Spleen (tissue), 11 donors: Measurements from ENCODE around the gene ARHGEF1. TPM values are rescaled to one million over a fixed set of nuclear protein-coding genes. Genes with fewer than 3 reads are reported as not detected.

Experiments
- DNase-seq: peaks from one replicate; pipeline ENCODE4 v3.0.0-alpha.2; 2020
- H3K27ac ChIP-seq, 8 donors: fragments of 200-600 bp; sonication (generic) in 7 of 8; 1 replicate in 4 of 8; 2 replicates in 4 of 8; pipeline versions ENCODE4 v1.5.0 to v1.8.0; 2016 to 2021; ENCODE audit warnings: inconsistent platforms in 4 of 8, mild to moderate bottlenecking in 4 of 8, moderate library complexity in 1 of 8
- H3K27me3 ChIP-seq, 7 donors: fragments of 200-600 bp; sonication (generic) in 6 of 7; replicated peaks in 1 of 7; 1 replicate in 4 of 7; 2 replicates in 3 of 7; pipeline versions ENCODE4 v1.5.0 to v1.8.0; 2016 to 2021; ENCODE audit warnings: inconsistent platforms in 3 of 7, mild to moderate bottlenecking in 1 of 7
- H3K36me3 ChIP-seq, 6 donors: fragments of 200-600 bp; sonication (generic) in 5 of 6; 1 replicate in 4 of 6; 2 replicates in 2 of 6; pipeline versions ENCODE4 v1.5.0 to v1.8.0; 2016 to 2021; ENCODE audit warnings: inconsistent platforms in 2 of 6
- H3K4me1 ChIP-seq, 6 donors: fragments of 200-600 bp; sonication (generic) in 5 of 6; 1 replicate in 3 of 6; 2 replicates in 3 of 6; pipeline versions ENCODE4 v1.5.0 to v1.8.0; 2016 to 2021; ENCODE audit warnings: inconsistent platforms in 3 of 6
- H3K4me3 ChIP-seq, 8 donors: fragments of 200-600 bp; sonication (generic) in 7 of 8; 1 replicate in 4 of 8; 2 replicates in 4 of 8; pipeline versions ENCODE4 v1.5.0 to v1.8.0; 2016 to 2021; ENCODE audit warnings: inconsistent platforms in 4 of 8, mild to moderate bottlenecking in 4 of 8, moderate library complexity in 2 of 8
- H3K9me3 ChIP-seq, 8 donors: fragments of 200-600 bp; sonication (generic) in 7 of 8; 1 replicate in 4 of 8; 2 replicates in 4 of 8; pipeline versions ENCODE4 v1.5.0 to v1.8.0; 2016 to 2021; ENCODE audit warnings: inconsistent platforms in 4 of 8
- POLR2A ChIP-seq, 3 donors: fragments of 450-650 bp; IDR thresholded peaks; one replicate each; pipeline ENCODE4 v1.5.1; 2017; ENCODE audit warnings: antibody characterized with exemption in 3 of 3, mild to moderate bottlenecking in 1 of 3
- POLR2AphosphoS5 ChIP-seq, 3 donors: sonication (generic); formaldehyde crosslinking; IDR thresholded peaks; one replicate each; pipeline ENCODE4 v1.5.1; 2017; ENCODE audit warnings: antibody characterized with exemption in 3 of 3
- WGBS, 5 donors: extraction: QIAGEN DNeasy Blood & Tissue Kit in 3 of 5; methylation state at CpG; one replicate each; pipeline versions ENCODE4 v1.1.5 to v1.1.7; 2013 to 2018; 5-methylcytosine and 5-hydroxymethylcytosine counted together
- intact Hi-C: fragments of 100-400 bp; cut with DNase I; formaldehyde crosslinking; loops from one replicate; pipeline ENCODE4 v1.15.0; 2023; ENCODE audit warnings: low total_unique reads
- polyA plus RNA-seq, 3 donors: library from polyadenylated mRNA; stranded (reverse); fragments of 200-250 nt; gene quantifications; one replicate each; pipeline ENCODE4 v1.2.1, GENCODE V29; 2013
- total RNA-seq, 7 donors: library from RNA; depleted of rRNA in 3 of 7; stranded (reverse); fragments of >200 nt in 3 of 7; fragmentation: NEBNext Ultra II Directional in 4 of 7; extraction: Animal tissue kit (Norgen Biotek cat#: 25700) in 4 of 7; gene quantifications; one replicate each; pipeline versions ENCODE4 v1.1.0 to v1.2.1, GENCODE V29; 2016 to 2021
- TF ChIP-seq, protein P1 (sequence below), 11 experiments: fragments of 200-600 bp in 7 of 11; fragments of 450-650 bp in 4 of 11; sonication (generic) in 4 of 11; IDR thresholded peaks in 8 of 11; conservative IDR thresholded peaks in 3 of 11; 1 replicate in 7 of 11; 2 replicates in 4 of 11; pipeline versions ENCODE4 v1.4.0 to v1.8.0; 2016 to 2021; ENCODE audit warnings: antibody characterized with exemption in 11 of 11, inconsistent platforms in 4 of 11, mild to moderate bottlenecking in 1 of 11
- donor health status: healthy with polysubstance abuse.
- donor health status: DM: no; HTN: no; CAD: no; lungs with moderate emphysema.
- donor health status: DM: no; HTN: no; CAD: no.
- donor health status: Bipolar disorder and iron deficiency.
- donor health status: healthy.
- donor health status: DM: no; HTN: no; CAD: no.
- donor health status: DM: yes; HTN: yes; CAD: no.

ARHGEF1 gene
- total and polyA plus RNA-seq, 10 donors = 238 to 543 (median 383) TPM

DNA sequence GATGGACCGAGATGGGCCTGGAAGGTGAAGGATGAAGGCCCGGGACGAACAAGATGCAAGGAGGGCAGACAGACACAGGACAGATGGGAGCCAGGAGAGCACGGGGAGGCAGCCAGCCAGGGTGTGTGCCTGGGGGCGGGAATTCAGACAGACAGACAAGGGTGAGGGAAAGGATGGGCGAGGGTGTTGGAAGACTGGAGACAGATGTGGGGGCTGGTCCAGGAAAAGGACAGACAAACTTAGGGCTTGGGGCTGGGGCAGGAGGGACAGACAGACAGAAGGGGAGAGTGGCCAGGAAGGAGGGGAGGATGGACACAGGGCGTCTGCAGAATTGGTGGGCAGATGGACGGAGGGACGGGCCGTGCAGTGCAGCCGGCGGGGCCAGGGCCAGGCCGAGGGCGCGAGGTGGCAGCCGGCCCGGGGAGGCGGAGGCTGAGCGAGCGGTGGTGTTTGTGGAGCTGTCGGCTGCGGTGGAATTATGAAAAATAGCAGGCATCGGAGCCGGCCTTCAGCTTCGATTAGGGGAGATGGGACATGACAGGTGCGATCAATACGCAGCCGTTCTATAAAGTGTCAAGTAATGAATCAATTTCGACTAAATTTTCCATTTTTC, 49.8 kb downstream of the ARHGEF1 start:
- intact Hi-C loops = no loop called here
- peaks cover 0 to 93% (median 34%) of the 10 kb centered on the region in 7 donors for H3K27me3 ChIP-seq
- no peak for DNase-seq

DNA sequence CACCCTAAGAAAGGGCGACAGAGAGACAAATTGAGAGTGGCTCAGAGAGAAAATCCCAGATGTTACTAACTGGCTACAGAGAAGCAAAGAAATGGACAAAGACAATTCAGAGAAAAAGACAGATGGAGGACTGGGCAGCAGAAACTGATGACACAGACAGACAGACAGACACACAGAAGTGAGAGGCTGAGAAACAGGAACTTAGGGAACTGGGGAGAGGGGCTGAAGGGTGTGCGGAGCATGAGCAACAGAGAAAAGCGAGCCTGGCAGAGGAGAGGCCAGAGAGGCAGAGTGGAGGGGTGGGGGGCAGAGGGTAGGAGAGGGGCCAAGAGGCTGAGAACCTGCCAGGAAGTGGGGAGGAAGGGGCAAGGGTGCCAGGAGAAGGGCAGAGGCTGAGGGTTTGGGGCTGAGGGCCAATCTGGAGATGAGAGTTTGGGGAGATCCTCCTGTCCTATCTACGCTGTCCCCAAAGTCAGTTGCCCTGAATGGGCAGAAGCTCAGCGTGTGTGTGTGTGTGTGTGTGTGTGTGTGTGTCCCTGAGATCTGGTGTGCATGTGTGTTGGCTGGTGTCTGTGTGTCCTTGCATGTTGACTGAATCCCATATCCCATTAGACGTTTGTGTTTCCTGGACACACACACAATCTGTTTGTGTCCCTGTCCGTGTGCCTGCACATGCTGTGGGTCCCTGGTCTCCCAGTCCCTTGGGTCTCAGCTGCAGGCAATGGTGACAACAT, 50.9 kb downstream of the ARHGEF1 start:
- TF ChIP-seq POLR2AphosphoS5 (IDR thresholded peaks at IDR 0.05) (no peak), POLR2A (IDR thresholded peaks at IDR 0.05) (no peak)
- TF ChIP-seq, protein P1, sequence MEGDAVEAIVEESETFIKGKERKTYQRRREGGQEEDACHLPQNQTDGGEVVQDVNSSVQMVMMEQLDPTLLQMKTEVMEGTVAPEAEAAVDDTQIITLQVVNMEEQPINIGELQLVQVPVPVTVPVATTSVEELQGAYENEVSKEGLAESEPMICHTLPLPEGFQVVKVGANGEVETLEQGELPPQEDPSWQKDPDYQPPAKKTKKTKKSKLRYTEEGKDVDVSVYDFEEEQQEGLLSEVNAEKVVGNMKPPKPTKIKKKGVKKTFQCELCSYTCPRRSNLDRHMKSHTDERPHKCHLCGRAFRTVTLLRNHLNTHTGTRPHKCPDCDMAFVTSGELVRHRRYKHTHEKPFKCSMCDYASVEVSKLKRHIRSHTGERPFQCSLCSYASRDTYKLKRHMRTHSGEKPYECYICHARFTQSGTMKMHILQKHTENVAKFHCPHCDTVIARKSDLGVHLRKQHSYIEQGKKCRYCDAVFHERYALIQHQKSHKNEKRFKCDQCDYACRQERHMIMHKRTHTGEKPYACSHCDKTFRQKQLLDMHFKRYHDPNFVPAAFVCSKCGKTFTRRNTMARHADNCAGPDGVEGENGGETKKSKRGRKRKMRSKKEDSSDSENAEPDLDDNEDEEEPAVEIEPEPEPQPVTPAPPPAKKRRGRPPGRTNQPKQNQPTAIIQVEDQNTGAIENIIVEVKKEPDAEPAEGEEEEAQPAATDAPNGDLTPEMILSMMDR (IDR thresholded peaks at IDR 0.05 in 8 of 11, conservative IDR thresholded peaks at IDR 0.05 in 3 of 11) = no peak
- peak overlapping the region in 1 of 8 donors; percentile 36 for H3K27ac ChIP-seq
- H3K4me3 ChIP-seq = no peak overlapping the region
- DNase-seq = no peak
- 50 to 67% (median 55%) methylated on average over 6 to 7 of the region's 7 CpGs for WGBS, 5 donors
- intact Hi-C loops = no loop called here
- H3K9me3 ChIP-seq = no peaks in the 10 kb centered on the region
- peaks cover 0 to 87% (median 24%) of the 10 kb centered on the region in 7 donors for H3K27me3 ChIP-seq
- H3K4me1 ChIP-seq = peaks cover 2 to 85% (median 32%) of the 10 kb centered on the region in 6 donors
- no peaks in the 10 kb centered on the region for H3K36me3 ChIP-seq

More for the DNA sequence above, 49.8 kb downstream of the ARHGEF1 start:
- H3K9me3 ChIP-seq = no peaks in the 10 kb centered on the region
- TF ChIP-seq, protein P1 (IDR thresholded peaks at IDR 0.05 in 8 of 11, conservative IDR thresholded peaks at IDR 0.05 in 3 of 11) = no peak
- TF ChIP-seq POLR2A (IDR thresholded peaks at IDR 0.05) (no peak), POLR2AphosphoS5 (IDR thresholded peaks at IDR 0.05) (no peak)
- H3K4me3 ChIP-seq = no peak overlapping the region
- H3K4me1 ChIP-seq = peaks cover 10 to 91% (median 39%) of the 10 kb centered on the region in 6 donors
- 55 to 84% (median 74%) methylated on average over 29 of the region's 29 CpGs for WGBS, 5 donors
- H3K27ac ChIP-seq = no peak overlapping the region
- no peaks in the 10 kb centered on the region for H3K36me3 ChIP-seq

DNA sequence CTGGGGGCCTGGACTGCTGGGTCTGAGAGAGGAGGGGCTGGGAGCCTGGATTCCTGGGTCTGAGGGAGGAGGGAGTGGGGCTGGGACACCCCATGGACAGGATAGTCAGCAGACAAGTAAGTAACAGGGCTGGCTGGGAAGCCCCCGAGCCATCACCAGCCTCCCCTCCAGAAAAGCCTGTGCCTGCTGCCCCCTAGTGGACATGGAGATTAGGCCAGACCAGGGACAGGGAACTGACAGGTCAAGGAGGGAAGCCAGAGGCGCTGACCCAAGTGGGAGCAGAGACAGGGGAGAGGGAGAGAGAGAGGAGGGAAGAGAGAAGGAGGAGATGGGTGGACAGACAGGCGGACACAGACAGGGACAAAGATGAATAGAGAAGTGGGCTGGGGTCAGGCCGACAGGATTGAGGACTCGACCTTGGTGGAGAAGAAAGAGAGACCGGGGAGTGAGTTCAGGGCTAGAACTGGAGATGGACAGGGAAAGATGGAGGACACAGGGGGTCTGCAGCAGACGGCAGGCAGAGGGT, 51.9 kb downstream of the ARHGEF1 start:
- peak overlapping the region in 1 of 8 donors; percentile 10 for H3K27ac ChIP-seq
- no peak for TF ChIP-seq POLR2A (IDR thresholded peaks at IDR 0.05)
- TF ChIP-seq, protein P1 (IDR thresholded peaks at IDR 0.05 in 8 of 11, conservative IDR thresholded peaks at IDR 0.05 in 3 of 11) = peak; percentile 74 to 94 (median 89)
- peak in 2 of 3 donors; percentile 21 to 54 for TF ChIP-seq POLR2AphosphoS5 (IDR thresholded peaks at IDR 0.05)

More for the DNA sequence above, 51.9 kb downstream of the ARHGEF1 start:
- Histone ChIP-seq H3K4me3 (no peak overlapping the region), H3K4me1 (peaks cover 0 to 79% (median 27%) of the 10 kb centered on the region in 6 donors), H3K9me3 (no peaks in the 10 kb centered on the region), H3K36me3 (no peaks in the 10 kb centered on the region), H3K27me3 (peaks cover 0 to 81% (median 23%) of the 10 kb centered on the region in 7 donors)
- 27 to 36% (median 31%) methylated on average over 7 of the region's 7 CpGs for WGBS, 5 donors
- intact Hi-C loops = no loop called here
- DNase-seq = peak; percentile 93
